ENCODE data around the gene CD302. TPM values are rescaled to one million over a fixed set of nuclear protein-coding genes. Genes with fewer than 3 reads are reported as not detected.

The CD302 gene
- total RNA-seq, 1 experiment from 2014 or later = 0.68 TPM

DNA sequence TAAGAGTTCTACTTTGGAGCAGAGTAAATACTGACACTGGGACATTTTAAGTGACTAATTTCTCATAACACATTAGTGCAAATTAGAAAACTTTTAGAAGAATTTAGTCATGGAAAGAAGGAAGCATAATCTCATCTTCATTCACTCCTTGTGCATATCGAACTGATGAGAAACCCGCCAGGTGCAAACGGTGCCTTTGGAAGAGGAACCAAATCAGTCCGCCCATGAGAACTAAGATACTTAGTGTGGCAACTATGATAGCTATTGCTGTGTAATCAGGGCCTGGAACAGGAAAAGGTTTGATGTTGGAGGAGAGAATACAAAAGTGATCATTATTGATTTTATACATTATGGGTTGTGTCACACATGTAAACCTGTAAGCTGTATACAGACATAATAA lies 6.9 kb upstream of the CD302 start:
- Histone ChIP-seq H2BK5ac (ENCODE audit: insufficient read length, low read length) (no peak overlapping the region), H4K91ac (ENCODE audit: insufficient read length, low read depth, low read length) (no peak overlapping the region), H2AK5ac (ENCODE audit: insufficient read length, low read length) (no peak overlapping the region), H2BK15ac (ENCODE audit: low read depth, low read length) (no peak overlapping the region), H3K27ac (ENCODE audit: insufficient read length, low read depth, low read length) (no peak overlapping the region), H3K4me2 (ENCODE audit: insufficient read depth, insufficient read length, low read length) (no peak overlapping the region), H3K23ac (ENCODE audit: insufficient read length, low read depth, low read length) (no peak overlapping the region), H3K9me3 (ENCODE audit: control insufficient read depth, low read depth, low read length) (no peaks in the 10 kb centered on the region), H3K4ac (ENCODE audit: low read depth, low read length) (no peak overlapping the region), H4K5ac (ENCODE audit: insufficient read length, low read depth, low read length) (no peak overlapping the region), H3K9ac (ENCODE audit: extremely low read depth, insufficient read length, low read length) (no peak overlapping the region), H3K14ac (ENCODE audit: insufficient read depth, low read length) (no peak overlapping the region), H4K8ac (replicated peaks; ENCODE audit: insufficient read length, low read depth, low read length) (no peak overlapping the region), H3T11ph (ENCODE audit: low read length) (no peak overlapping the region), H2BK20ac (ENCODE audit: low read depth, low read length, poor library complexity, severe bottlenecking) (no peak overlapping the region), H4K20me1 (ENCODE audit: control insufficient read depth, insufficient read depth, insufficient read length) (no peaks in the 10 kb centered on the region), H3K79me1 (ENCODE audit: insufficient read depth, low read depth, low read length, poor library complexity, severe bottlenecking) (no peaks in the 10 kb centered on the region), H3K18ac (ENCODE audit: insufficient read length, low read depth, low read length) (no peak overlapping the region), H2BK12ac (ENCODE audit: insufficient read length, low read depth, low read length) (no peak overlapping the region), H2BK120ac (ENCODE audit: low read depth, low read length, poor library complexity, severe bottlenecking) (no peak overlapping the region), H3K79me2 (ENCODE audit: insufficient read depth, low read length) (no peaks in the 10 kb centered on the region), H3K56ac (ENCODE audit: insufficient read length, low read depth, low read length) (no peak overlapping the region), H2AFZ (ENCODE audit: low read length) (no peak overlapping the region), H3K23me2 (ENCODE audit: insufficient read length, low read depth, low read length, poor library complexity, severe bottlenecking) (no peaks in the 10 kb centered on the region), H3K27me3 (ENCODE audit: insufficient read depth, low read length) (no peaks in the 10 kb centered on the region), H3K4me1 (ENCODE audit: insufficient read depth, low read length) (no peaks in the 10 kb centered on the region)
- DNase-seq = no peak
- WGBS (ENCODE audit: extremely low coverage, insufficient read length, low lambda C conversion rate) = no CpG with 5 or more reads among the region's 4 CpGs
- H3K9me3 Mint-ChIP-seq = no peaks in the 10 kb centered on the region
- H3K4me1 Mint-ChIP-seq = peaks cover 2 to 3% of the 10 kb centered on the region in 2 experiments; a peak in 1 of 4 replicates
- H3K27ac Mint-ChIP-seq = no peak overlapping the region
- peaks cover 10% of the 10 kb centered on the region for H3K27me3 Mint-ChIP-seq (ENCODE audit: low read depth)
- H3K4me3 Mint-ChIP-seq = no peak overlapping the region
- TF ChIP-seq, protein P1, sequence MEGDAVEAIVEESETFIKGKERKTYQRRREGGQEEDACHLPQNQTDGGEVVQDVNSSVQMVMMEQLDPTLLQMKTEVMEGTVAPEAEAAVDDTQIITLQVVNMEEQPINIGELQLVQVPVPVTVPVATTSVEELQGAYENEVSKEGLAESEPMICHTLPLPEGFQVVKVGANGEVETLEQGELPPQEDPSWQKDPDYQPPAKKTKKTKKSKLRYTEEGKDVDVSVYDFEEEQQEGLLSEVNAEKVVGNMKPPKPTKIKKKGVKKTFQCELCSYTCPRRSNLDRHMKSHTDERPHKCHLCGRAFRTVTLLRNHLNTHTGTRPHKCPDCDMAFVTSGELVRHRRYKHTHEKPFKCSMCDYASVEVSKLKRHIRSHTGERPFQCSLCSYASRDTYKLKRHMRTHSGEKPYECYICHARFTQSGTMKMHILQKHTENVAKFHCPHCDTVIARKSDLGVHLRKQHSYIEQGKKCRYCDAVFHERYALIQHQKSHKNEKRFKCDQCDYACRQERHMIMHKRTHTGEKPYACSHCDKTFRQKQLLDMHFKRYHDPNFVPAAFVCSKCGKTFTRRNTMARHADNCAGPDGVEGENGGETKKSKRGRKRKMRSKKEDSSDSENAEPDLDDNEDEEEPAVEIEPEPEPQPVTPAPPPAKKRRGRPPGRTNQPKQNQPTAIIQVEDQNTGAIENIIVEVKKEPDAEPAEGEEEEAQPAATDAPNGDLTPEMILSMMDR (conservative IDR thresholded peaks at IDR 0.05) = no peak
- no peaks in the 10 kb centered on the region for H3K36me3 Mint-ChIP-seq (ENCODE audit: insufficient read depth in 1 of 3, low read depth in 3 of 3)
